Measurements from ENCODE around the gene SGCE. TPM values are rescaled to one million over a fixed set of nuclear protein-coding genes. Genes with fewer than 3 reads are reported as not detected.

Gene SGCE
- total RNA-seq, 1 experiment from 2014 or later: 19.0 TPM

DNA sequence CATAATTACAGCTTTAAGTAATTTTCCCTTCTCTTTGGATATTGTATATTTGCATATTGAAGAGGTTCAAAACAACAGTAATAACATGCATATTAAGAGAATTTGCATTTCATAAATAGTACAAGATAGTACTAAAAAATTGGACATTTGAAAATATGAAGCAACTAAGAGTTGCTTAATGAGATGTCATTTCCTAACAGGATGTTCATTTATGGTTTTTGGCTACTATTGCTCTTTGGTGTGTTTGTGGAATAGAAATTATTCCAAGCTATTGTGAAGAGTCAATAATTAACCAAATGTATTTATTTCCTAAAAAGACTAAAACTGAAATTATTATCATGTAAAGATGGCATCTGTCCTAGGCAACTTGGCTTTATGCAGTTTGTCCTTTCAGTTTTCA is 4.1 kb upstream of the SGCE start:
- H3K36me3 Mint-ChIP-seq: peaks cover 31% of the 10 kb centered on the region
- CTCF ChIA-PET: no interaction called here
- H3K27me3 Mint-ChIP-seq (ENCODE audit: low read depth): peaks cover 7% of the 10 kb centered on the region

DNA sequence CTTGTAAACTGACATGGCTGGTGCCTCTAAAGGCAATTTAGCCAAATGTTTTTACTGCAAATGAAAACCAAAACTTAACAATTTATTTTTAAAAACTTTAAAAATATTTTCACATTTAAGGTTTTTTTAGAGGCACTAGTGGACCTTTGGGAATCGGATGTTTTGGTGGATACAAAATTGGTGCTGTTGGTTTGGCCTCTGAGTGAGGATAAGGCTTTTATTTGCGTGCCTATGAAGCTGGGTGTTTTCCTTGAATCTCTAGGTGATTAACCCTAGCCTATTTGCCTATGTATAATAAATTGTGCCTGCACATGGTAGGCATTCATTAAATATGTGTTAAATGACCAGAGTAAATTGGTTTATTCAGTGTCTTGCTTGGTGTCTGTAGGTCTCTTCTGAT is 2.9 kb upstream of the SGCE start:
- ChIA-PET CTCF (interaction anchor here (1.2 to 1.5 kb wide), 2 partner anchors 263 to 588 kb away, joined by 3 to 5 read pairs; no protein-coding TSS in a partner anchor), POLR2A (no interaction called here)
- ATAC-seq (no peak), DNase-seq (ENCODE audit: low spot score) (no peak)
- Mint-ChIP-seq H3K4me1 (peaks cover 21% of the 10 kb centered on the region), H3K9me3 (peaks cover 21% of the 10 kb centered on the region), H3K27me3 (ENCODE audit: low read depth) (peaks cover 16% of the 10 kb centered on the region), H3K36me3 (peaks cover 20% of the 10 kb centered on the region), H3K27ac (no peak overlapping the region), H3K4me3 (no peak overlapping the region)
- TF ChIP-seq ZMAT4 (CRISPR knock-in tag; IDR thresholded peaks at IDR 0.05): no peak
- TF ChIP-seq JAZF1 (CRISPR knock-in tag; IDR thresholded peaks at IDR 0.05): no peak
- no peak for TF ChIP-seq SP1 (CRISPR knock-in tag; conservative IDR thresholded peaks at IDR 0.05)
- no peak for TF ChIP-seq GABPB1 (CRISPR knock-in tag; IDR thresholded peaks at IDR 0.05)
- TF ChIP-seq, protein P1, sequence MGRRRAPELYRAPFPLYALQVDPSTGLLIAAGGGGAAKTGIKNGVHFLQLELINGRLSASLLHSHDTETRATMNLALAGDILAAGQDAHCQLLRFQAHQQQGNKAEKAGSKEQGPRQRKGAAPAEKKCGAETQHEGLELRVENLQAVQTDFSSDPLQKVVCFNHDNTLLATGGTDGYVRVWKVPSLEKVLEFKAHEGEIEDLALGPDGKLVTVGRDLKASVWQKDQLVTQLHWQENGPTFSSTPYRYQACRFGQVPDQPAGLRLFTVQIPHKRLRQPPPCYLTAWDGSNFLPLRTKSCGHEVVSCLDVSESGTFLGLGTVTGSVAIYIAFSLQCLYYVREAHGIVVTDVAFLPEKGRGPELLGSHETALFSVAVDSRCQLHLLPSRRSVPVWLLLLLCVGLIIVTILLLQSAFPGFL (CRISPR knock-in tag; IDR thresholded peaks at IDR 0.05; ENCODE audit: borderline replicate concordance): no peak
- no peak for TF ChIP-seq TEAD4 (CRISPR knock-in tag; IDR thresholded peaks at IDR 0.05)
- TF ChIP-seq KAT7 (CRISPR knock-in tag; IDR thresholded peaks at IDR 0.05; ENCODE audit: borderline replicate concordance): no peak
- no peak for TF ChIP-seq MXD4 (CRISPR knock-in tag; IDR thresholded peaks at IDR 0.05; ENCODE audit: borderline replicate concordance)
- TF ChIP-seq FOXJ3 (CRISPR knock-in tag; IDR thresholded peaks at IDR 0.05; ENCODE audit: borderline replicate concordance): no peak
- no peak for TF ChIP-seq USF2 (CRISPR knock-in tag; IDR thresholded peaks at IDR 0.05)

More for the DNA sequence above, 4.1 kb upstream of the SGCE start:
- TF ChIP-seq OVOL2 (CRISPR knock-in tag; IDR thresholded peaks at IDR 0.05; ENCODE audit: borderline replicate concordance): no peak
- TF ChIP-seq, protein P1 (CRISPR knock-in tag; IDR thresholded peaks at IDR 0.05; ENCODE audit: borderline replicate concordance): no peak
- no peak for TF ChIP-seq EMX1 (CRISPR knock-in tag; IDR thresholded peaks at IDR 0.05)
- TF ChIP-seq ZNF138 (CRISPR knock-in tag; conservative IDR thresholded peaks at IDR 0.05): no peak
- TF ChIP-seq ZNF317 (CRISPR knock-in tag; IDR thresholded peaks at IDR 0.05; ENCODE audit: borderline replicate concordance, low read depth): no peak
- Mint-ChIP-seq H3K9me3 (peaks cover 31% of the 10 kb centered on the region), H3K4me1 (peaks cover 12% of the 10 kb centered on the region), H3K4me3 (no peak overlapping the region), H3K27ac (no peak overlapping the region)
- DNase-seq (ENCODE audit: low spot score) (no peak), ATAC-seq (no peak)
- POLR2A ChIA-PET: no interaction called here

DNA sequence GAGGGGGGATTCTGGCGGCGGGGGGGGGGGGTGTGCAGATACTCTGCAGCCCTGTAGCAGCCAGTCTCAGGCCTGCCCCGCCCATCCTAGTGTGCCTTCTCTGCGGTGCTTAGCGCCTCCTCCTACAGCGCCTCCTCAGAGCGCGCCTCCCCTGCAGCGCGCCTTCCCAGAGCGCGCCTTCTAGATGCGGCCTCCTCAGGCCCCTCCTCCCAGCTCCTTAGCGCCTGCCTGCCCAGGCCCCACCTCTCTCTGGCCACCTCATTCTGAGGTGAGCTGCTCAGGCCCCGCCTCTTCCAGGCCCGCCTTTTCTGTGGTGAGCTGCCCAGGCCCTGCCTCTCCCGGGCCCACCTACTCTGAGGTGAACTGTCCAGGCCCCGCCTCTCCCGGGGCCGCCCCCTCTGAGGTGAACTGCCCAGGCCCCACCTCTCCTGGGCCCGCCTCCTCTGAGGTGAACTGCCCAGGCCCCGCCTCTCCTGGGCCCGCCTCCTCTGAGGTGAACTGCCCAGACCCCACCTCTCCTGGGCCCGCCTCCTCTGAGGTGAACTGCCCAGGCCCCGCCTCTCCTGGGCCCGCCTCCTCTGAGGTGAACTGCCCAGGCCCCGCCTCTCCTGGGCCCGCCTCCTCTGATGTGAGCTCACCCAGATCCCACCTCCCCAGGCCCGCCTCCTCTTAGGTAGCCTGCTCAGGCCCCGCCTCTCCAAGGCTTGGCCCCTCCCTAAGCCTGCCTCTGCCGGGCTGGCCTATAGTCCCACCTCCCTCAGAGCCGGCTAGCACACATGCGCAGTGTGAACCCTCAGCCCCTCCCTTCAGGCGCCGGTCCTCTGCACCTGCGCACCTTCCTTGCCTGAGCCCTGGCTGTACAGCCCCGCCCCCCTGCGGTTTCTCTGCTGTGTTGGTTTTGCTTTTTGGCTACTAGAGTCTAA is 2.1 kb upstream of the SGCE start:
- Mint-ChIP-seq H3K4me1 (peaks cover 21% of the 10 kb centered on the region), H3K36me3 (peaks cover 13% of the 10 kb centered on the region), H3K4me3 (peak overlapping the region; percentile 91), H3K9me3 (peaks cover 13% of the 10 kb centered on the region), H3K27me3 (ENCODE audit: low read depth) (peaks cover 16% of the 10 kb centered on the region), H3K27ac (peak overlapping the region; percentile 94; the same call in 1 of the 2 replicates)
- DNase-seq (ENCODE audit: low spot score) (peak; percentile 96), ATAC-seq (peak; percentile 86)
- POLR2A ChIA-PET: interaction anchor here (0.6 to 2.1 kb wide), 2 partner anchors 209 to 876 kb away, joined by 3 to 5 read pairs; no protein-coding TSS in a partner anchor
- CTCF ChIA-PET: interaction anchor here (1.0 to 2.6 kb wide), 3 partner anchors 263 to 589 kb away, joined by 3 to 11 read pairs (median 4); no protein-coding TSS in a partner anchor
- TF ChIP-seq, protein P2, sequence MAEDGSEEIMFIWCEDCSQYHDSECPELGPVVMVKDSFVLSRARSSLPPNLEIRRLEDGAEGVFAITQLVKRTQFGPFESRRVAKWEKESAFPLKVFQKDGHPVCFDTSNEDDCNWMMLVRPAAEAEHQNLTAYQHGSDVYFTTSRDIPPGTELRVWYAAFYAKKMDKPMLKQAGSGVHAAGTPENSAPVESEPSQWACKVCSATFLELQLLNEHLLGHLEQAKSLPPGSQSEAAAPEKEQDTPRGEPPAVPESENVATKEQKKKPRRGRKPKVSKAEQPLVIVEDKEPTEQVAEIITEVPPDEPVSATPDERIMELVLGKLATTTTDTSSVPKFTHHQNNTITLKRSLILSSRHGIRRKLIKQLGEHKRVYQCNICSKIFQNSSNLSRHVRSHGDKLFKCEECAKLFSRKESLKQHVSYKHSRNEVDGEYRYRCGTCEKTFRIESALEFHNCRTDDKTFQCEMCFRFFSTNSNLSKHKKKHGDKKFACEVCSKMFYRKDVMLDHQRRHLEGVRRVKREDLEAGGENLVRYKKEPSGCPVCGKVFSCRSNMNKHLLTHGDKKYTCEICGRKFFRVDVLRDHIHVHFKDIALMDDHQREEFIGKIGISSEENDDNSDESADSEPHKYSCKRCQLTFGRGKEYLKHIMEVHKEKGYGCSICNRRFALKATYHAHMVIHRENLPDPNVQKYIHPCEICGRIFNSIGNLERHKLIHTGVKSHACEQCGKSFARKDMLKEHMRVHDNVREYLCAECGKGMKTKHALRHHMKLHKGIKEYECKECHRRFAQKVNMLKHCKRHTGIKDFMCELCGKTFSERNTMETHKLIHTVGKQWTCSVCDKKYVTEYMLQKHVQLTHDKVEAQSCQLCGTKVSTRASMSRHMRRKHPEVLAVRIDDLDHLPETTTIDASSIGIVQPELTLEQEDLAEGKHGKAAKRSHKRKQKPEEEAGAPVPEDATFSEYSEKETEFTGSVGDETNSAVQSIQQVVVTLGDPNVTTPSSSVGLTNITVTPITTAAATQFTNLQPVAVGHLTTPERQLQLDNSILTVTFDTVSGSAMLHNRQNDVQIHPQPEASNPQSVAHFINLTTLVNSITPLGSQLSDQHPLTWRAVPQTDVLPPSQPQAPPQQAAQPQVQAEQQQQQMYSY (CRISPR knock-in tag; IDR thresholded peaks at IDR 0.05): no peak
- TF ChIP-seq USF2 (CRISPR knock-in tag; IDR thresholded peaks at IDR 0.05) (no peak), GTF2I (CRISPR knock-in tag; conservative IDR thresholded peaks at IDR 0.05) (no peak), ZNF532 (CRISPR knock-in tag; IDR thresholded peaks at IDR 0.05; ENCODE audit: borderline replicate concordance) (no peak)

Data from WTC11 (cell line).